Globus pallidus (tissue), 1 donor: Measurements from ENCODE around the gene BDKRB1.

Source experiments
- DNase-seq: peaks from one replicate; pipeline ENCODE4 v3.0.0-alpha.2; 2015; ENCODE audit warnings: low spot score

Gene BDKRB1

DNA sequence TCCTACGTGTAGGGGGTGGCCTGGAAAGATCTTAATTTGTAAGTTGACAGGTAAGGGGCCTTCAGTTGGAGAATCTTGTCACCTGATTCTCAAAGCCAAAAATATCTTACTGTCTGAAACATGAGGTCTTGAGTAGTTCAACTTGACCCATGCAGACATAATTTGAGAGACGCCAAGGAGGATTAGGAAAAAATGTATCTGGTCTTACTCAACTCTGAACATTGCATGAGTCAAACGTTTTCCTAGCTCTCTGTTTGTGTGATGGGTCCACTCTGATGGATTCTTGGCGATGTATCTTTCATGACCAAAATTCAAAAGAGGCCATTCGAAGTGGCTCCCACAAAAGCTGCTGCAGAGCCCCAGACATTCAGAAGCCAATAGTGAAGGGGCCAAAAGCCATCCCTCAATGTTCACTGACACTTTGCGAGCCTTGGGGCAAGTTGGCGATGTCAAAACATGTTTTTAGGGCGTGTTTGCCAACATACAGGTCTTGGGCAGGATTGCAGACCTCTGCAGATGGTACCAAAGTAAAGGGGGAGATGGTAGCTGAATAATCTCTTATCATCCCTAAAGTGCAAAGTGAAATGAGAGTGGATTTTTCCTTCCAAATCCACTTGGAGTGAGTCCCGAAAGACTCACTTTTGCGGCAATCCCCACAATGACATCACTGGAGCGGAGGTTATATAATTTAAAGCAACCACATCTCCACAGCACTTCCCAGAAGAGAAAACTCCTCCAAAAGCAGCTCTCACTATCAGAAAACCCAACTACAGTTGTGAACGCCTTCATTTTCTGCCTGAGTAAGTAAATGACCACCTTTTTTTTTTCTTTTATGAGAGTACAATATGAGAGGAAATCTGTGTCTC is at the start of gene BDKRB1:
Gene BDKRB1 (plus strand): TSS at position 710 of the 866 bp plus-strand sequence. CDS start 7,473 bp downstream, outside the sequence.
- DNase-seq = no peak

DNA sequence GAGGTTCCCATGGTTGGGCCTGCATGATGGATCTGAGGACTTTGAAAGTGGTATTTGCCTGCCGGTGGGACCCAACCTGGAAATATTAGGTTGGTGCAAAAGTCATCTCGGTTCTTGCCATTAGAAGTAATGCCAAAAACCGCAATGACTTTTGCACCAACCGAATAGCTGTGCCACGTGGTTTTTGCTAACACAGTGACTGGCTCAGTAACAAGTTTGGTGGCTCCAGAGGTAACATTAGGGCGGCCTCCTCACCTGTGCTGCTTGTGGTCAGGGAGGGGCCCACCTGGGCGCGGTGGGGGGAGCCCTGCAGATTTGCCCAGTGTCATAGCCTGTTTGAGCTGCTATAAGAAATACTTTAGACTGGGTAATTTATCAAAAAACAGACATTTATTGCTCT is 49.5 kb upstream of the BDKRB1 start:
- no peak for DNase-seq

DNA sequence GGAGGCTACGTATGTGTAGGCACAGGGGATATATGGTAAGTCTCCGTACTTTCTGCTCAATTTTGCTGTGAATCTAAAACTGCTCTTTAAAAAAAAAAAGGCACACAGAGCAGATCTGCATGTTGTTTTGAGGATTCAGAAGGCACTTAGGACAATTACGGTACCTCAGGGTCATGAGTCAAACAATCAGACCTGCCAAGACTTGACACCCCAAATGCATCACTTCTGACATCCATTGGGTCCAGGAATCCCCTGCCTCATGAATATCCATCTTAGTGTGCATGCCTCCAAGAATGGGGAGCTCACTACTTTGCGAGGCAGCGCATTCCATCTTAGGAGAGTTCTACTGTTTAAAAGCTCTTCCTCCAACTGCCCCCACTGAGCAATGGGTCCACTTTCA is 48.3 kb upstream of the BDKRB1 start:
- no peak for DNase-seq

DNA sequence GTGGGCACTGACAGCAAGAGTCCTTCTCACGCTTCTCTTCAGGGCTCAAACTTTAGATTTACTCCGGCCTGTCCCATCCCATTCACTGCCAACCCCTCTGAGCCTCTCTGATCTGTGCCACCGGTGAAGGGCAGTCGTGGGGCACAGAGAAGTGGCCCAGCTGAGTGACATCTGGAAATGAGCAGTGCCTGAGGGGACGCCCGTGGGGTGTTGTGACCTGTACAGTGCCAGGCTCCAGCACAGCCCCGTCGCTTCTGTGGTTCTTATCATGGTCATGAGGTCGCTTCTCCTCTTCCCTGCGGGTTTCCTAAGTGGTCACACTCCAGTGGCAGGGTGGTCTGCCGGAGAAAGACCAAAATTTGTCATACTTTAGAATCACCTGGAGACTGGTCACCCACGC is 47.3 kb upstream of the BDKRB1 start:
- DNase-seq = no peak

DNA sequence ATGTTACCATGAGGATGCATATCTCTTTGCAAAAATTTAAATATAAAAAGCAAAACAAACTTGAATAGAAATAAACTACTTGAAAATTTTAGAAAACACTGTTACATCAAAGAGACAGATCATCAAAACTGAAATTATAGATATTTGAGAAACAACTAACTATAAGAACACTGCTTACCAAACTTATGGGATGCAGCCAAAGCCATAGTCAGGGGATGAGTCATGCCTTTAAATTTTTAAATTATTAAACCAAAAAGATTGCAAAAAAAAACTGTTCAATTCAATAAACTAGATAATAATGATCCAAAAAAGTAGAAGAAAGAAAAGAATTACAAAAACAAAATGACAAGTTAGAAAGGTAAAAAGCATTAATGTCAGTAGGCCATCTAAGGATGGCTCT is 43.9 kb upstream of the BDKRB1 start:
- no peak for DNase-seq

DNA sequence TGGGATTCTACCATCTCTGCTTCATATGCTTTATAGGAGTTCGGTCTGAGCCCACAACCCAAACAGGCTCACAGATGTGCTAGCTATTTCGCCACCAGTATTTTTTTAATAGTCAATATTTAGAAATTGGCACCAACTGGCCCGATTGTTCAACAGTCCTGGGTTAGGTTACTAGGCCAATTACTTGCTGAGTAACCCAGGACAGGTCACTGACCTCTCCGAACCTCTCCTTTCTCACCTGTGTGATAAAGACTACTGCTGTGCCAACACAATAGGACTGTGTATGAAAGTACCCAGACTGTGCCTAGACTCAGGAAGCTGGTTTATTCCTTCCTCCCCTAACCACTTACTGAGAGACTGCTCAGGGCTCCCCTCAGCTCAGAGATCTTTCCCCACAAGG is 43.1 kb upstream of the BDKRB1 start:
- no peak for DNase-seq

DNA sequence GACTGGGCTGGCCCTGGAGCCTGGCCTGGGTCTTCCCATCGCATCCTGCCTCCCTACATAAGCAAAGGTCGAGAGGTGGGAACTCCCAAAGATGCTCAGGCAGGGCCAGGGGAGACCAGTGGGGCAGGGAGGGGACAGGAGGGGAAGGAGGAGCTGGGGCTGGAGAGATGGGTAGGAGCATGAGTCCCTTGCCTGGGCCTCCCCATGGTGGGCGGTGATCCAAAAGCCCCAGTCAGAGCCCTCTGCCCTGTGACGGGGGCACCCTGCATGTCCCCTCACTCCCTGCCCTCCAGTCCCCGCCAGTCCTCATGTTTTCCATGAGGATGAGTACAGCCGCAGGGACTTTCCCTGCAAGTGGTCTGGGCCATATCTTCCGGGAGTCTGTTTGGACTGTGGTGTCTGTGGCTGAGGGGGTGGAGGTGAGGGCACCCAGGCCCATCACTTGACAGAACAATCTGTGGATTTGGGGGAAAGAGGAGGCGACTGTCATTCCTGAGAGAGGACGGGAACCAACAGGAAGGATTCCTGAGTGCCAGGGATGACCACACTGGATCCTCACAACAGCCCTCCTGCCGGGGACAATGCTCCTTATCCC is 42.0 kb upstream of the BDKRB1 start:
- DNase-seq = no peak

DNA sequence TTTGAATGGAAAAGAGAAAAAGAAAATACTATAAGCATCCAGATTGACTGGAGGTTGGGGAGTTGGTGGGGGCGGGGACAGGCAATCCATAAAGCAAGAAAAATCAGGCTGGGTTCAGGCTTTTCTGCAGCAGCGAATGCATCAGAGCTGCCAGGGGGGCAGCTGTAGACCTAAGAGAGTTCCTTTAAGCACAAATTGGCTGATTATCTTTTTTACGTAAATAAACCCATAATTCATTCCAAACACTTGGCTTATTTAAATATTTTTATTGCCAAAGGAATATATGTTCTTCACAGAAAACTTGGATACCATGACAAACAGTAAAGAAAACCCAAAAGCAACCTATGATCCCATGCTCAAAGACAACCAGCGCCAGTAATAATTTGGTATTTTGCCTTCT is 41.2 kb upstream of the BDKRB1 start:
- DNase-seq = no peak

DNA sequence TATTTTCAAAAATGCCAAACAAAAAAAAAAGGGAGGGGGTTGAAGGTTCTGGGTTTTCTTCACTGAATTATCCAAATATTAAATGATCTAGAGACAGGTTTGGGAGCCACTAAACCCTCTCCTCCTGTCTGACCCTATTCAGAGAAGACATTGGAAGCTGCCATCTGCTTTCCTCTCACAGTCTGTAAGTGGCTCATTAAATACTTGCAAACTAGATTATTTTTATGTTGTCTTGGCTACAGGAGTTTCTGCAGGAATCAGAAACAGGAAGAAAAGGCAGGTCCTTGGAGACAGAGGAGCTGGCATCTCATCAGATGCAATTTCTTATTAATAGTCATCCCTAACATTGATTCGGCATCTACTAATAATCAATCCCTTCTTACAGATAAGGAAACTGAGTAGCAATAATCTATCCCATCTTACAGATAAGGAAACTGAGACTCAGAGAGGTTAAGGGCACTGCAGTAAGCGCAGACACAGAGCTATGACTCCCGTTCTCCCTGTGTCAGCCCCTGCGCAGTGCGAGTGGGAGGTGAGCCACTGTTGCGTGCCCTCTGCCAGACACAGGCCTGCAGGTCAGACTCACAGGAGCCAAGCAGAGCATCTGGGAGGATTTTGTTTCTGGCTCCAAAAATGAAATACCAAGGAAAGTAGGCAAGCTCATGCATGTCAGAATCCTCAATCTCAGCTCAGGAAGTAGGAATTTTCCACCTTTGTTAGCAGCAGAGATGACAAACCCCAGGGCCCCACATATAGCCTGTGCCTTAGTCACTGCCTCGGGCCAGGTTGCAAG is 40.4 kb upstream of the BDKRB1 start:
- DNase-seq = no peak

DNA sequence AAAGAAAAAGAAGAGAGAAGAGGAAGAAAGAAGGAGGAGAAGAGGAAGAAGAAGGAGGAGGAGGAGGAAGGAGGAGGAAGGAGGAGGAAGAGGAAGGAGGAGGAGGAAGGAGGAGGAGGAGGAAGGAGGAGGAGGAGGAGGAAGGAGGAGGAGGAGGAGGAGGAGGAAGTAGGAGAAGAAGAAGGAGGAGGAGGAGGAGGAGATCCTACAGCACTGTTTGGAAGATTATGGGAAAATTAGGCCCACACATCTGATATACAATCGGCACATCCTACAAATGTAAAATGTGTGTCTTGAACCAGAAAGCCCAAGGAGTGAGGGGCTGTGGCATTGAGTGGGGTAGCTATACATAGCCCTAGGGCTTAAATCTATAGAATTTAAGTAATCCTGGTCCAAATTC is 39.4 kb upstream of the BDKRB1 start:
- no peak for DNase-seq

DNA sequence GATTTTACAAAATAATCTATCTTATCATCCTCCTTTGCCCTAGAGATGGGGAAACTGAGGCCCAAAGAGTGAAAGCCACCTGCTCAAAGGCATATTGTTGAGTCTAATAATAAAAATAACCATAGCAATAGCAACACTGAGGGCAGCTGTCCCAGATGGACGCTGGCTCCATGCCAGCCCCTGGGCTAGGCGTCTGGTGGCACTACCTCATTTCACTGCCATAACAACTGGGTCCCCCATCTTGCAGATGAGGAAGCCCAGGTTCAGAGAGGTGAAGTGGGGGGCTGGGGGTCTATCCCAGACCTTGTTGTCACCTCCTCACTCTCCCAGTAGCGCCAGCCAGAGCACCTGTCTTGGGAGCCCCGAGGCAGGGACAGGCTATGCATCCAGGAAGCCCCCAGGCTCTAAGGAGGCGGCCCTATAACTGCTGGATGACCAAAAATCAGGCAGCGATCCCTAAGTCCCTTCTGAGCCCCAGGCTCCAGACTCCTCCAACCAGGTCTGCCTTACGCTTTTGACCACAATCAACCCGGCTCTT is 38.6 kb upstream of the BDKRB1 start:
- no peak for DNase-seq

DNA sequence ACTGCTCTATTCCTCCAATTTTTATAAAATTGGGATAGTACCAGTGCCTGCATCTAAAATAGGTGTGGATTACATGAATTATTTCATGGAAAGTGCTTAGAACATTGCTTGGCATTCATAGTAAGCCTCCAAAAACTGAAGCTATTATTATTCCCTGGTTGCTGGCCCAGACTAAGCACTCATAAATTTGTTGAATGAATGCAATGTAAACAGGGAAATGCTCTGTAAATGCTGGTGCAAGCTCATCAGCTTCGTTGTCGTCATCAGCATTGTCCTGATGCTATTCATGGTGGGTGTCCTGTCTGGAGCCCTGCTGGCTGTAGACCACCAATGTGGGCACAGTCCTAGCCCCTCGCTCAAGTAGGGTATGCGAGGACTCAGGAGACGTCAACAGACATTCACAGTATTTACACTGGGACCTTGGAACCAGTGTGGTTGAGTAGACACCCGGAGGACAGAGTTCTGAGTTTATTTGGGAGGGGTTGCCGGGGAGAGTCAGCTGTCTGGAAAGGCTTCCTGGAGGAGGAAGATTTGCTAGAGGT is 34.8 kb upstream of the BDKRB1 start:
- DNase-seq = no peak

DNA sequence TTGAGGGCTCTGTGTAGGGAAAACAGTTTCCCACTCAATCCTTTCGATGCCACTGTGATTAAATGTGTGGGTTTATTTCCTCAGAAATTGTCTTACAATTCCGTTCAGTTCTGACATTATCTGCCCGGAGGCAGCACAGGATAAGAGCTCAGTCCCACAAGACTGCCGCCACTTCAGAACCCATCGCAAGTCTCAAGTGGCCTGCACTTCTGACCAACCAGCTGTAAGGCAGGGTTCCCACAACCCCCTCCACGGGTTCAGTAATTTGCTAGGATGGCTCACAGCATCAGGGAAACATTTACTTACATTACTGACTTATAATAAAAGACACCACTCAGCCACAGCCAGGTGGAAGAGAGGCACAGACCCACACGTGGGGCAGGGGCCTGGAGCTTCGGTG is 34.2 kb upstream of the BDKRB1 start:
- DNase-seq = no peak

DNA sequence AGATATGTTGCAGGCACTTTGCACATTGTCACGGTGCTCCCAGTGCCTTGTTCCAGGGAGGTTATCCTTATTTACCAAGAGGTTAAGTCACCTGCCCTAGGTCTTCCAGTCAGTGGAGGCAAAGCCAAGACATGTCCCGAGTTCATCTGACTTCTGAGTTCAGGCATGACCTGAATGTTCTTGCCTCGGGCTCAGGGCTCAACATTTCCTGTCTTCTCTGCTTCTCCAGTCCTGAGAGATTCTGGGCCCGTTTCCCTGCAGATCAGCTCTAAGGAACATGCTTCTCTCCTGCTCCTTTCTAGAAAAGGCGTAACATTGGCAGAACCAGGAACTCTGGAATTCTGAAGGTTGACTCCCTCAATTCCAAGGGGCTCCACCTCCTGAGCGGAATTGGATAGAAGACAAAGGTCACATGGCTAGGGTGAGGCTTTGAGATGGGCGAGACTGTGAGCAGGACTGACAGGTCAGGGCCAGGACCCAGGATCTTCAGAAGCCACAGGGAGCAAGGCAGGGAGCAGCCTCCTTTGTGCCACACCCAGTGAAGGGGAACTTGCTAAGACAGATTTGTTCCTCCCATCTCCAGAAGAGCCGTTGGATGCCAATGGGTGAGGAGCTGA is 31.4 kb upstream of the BDKRB1 start:
- no peak for DNase-seq

DNA sequence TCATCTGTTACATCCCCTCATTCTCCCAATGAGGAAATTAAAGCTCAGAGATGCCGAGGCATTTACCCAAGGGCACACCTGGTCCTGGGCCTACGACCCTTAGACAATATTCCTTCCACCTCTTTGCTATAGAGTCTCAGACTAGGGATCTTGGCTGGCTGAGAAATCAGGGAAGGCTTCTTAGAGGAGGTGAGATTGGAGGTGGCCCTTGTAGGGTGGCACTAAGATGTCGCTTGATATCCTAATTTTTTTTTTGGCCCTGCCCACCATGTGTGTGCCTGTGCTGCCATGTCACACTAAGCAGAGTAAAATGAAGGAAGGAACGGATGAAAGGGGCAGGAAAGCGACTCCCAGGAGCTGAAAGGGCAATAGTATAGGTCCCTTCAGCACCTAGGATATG is 30.8 kb upstream of the BDKRB1 start:
- DNase-seq = no peak

DNA sequence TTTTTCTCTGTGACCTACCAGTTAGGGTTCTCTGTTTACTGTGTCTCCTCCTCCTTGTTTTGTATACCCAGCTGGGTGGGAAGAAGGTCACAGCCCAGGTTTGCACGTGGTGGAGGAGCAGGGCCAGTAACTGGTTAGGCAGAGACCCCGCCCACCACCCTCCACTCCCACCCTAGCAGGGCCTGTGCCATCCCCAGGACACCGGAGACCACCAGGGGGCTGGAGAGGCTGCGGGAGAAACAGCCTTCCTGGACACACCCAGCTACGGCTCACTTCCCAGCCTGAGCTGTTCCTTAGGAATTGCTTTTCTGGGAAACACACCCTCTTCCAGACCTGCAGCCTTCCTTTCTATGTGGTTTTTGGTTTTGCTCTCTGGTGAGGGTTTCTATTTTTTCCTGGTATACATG is 30.3 kb upstream of the BDKRB1 start:
- DNase-seq = no peak

DNA sequence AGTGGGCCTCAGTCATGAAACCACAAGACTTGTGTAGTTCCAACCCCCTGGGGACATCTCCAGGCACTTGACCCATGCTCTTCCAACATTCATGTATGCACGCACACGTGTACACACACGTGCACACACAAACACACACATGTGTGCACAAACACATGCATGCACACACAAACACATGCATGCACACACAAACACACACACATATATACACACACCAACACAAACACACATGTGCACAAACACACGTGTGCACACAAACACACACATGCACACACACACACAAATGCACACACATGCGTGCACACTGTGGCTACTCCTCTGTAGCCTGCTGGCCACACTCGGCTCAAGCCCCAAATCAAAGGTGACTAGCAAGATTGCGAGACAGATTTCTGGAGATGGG is 28.6 kb upstream of the BDKRB1 start:
- no peak for DNase-seq

DNA sequence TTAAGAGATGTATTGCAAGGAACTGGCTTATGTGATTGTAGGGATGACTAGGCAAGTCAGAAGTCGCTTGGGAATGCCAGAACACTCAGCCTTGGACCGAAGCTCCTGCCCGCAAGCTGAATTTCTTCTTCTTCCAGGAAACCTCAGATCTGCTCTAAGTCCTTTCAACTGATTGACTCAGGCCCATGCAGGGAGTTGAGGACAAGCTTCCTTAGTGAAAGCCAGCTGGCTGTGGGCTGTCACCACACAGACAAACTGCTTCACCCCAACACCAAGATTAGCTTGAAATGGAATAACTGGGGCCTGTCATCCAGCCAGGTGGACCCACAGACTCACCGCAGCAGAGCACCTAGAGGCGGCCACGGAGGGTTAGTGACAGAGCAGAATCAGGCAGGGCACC is 26.7 kb upstream of the BDKRB1 start:
- DNase-seq = no peak

DNA sequence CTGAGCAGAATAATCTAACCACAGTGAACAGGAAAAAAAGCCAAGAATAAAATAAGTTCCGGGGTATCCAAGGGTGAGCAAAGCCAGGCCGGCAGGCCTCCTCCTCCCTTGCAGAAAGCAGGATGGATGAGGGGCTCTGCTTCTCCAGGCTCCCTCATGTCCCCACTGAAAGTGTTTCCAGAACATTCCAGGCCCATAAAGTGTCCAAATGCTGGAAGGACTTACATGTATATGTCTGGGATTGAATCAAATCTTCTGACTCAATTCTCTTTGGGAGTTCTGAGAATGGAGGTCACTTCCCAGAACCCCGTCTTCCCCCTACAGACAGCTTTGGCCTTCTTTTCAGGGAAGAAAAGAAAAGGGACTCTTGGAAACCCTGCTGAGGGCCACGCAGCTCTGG is 25.0 kb upstream of the BDKRB1 start:
- DNase-seq = no peak

DNA sequence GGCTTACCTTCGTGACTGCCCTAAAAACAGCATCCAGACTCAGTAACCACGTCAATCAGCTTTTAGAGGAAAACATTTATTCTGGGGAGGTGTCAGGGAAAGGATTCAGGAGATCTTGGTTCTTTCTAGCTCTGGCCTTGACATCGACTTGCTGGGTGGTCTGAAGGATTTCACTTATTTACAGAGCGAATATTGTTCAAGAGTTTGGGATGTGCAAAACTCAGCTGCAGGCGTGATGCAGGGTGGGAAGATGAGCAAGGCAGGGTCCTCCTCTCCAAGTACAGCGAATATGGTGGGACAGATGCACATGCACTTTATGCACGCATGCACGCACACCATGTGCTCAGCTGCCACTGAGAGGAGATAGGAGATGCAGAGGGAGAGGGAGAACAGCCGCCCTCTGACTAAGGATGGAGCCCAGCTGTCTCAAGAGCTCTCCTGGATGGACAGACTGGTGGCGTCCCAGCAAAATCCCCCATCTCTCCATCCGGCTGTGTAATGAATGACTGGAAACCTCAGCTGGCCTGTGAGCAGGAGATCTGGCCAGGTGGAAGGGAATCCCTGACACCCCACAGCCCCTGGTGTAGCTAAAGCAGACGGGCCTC is 24.4 kb upstream of the BDKRB1 start:
- DNase-seq = no peak

DNA sequence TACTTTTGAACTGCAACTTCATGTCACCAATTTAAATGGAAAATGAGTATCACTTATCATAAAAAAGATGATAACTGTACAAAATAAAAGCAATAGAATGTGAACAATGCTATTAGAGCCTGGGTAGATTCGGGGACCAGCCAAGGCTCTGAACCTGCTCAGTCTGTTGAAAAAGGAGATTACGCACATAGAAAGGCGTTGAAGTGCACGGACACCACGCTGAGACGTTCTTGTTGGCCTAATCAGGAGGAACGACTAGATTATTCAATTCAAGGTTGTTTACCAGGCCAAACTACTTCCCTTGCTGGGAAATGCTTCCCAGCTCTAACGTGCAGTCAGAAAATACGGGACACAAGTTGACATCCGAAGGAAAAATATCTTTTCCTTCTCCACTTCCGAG is 23.5 kb upstream of the BDKRB1 start:
- DNase-seq = no peak

DNA sequence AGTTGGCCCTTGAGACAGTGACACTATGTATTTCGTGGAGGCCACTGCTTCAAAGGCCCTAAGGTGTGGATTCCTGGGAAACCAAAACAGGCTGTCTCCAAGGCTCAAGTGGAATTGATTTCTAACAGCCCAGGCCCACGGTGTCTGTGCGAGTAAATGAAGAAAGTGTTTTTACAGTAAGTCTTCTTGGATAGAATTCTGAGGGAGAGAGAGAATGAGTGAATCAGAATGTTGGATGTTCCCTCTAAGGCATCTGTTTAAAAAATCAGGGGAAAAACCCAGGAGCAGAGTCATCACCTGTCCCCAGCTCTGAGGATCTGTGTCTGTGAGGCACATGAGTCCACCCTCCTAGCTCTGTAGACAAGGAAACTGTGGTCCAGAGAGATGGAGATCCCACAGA is 22.3 kb upstream of the BDKRB1 start:
- no peak for DNase-seq
